ENCODE measurements around the gene ANXA11.
A peak's percentile ranks its signal among the peaks of the same experiment; 100 is the strongest.
"Not testable (repeated sequence)": the region's sequence is repeated elsewhere in the genome, so short reads cannot be mapped to it uniquely, and the experiment has no call there.

The ANXA11 gene

DNA sequence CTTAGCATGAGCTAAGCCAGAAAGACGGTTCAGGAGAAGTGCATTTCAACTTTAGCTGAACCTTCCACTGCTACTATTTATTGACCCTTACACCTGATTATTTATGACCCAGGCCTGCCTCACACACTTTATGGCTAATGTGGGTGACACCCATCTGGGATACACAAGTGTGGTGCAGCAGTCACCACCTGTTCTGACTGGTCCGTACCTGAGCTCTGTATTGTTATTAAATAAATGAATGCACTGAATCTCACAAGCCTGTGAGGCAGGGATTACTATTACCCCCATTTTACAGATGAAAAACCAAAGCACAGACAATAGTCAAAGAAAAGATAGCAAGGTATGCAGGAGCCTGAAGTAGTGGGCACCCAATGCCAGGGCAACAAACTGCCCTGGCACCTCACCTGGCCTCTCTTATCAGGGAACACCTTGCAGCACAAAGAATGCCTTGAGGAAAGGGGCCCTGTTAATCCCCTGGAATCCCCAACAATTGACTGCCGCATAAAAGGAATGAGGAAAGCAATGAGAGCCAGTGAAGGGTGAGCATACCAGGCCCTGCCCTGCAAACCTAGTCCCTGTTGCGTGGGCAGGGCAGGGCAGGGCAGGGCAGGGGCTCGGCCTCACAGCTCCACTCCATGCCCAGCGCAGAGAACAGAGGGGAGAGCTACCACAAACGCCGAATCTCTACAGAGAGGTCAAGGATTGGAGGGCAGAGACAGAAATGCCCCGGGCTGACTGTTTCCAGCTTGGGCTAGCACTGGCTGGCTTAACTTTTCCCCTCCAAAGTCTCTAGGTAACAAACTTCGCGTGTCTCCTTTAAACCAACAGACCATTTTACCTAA lies 1.3 kb downstream of the ANXA11 start:
- FAIRE-seq (no peak), DNase-seq (ENCODE audit: insufficient read length, low spot score) (no peak)
- TF ChIP-seq, protein P1, sequence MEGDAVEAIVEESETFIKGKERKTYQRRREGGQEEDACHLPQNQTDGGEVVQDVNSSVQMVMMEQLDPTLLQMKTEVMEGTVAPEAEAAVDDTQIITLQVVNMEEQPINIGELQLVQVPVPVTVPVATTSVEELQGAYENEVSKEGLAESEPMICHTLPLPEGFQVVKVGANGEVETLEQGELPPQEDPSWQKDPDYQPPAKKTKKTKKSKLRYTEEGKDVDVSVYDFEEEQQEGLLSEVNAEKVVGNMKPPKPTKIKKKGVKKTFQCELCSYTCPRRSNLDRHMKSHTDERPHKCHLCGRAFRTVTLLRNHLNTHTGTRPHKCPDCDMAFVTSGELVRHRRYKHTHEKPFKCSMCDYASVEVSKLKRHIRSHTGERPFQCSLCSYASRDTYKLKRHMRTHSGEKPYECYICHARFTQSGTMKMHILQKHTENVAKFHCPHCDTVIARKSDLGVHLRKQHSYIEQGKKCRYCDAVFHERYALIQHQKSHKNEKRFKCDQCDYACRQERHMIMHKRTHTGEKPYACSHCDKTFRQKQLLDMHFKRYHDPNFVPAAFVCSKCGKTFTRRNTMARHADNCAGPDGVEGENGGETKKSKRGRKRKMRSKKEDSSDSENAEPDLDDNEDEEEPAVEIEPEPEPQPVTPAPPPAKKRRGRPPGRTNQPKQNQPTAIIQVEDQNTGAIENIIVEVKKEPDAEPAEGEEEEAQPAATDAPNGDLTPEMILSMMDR (IDR thresholded peaks at IDR 0.05; ENCODE audit: insufficient read depth, missing control alignments), result no peak

DNA sequence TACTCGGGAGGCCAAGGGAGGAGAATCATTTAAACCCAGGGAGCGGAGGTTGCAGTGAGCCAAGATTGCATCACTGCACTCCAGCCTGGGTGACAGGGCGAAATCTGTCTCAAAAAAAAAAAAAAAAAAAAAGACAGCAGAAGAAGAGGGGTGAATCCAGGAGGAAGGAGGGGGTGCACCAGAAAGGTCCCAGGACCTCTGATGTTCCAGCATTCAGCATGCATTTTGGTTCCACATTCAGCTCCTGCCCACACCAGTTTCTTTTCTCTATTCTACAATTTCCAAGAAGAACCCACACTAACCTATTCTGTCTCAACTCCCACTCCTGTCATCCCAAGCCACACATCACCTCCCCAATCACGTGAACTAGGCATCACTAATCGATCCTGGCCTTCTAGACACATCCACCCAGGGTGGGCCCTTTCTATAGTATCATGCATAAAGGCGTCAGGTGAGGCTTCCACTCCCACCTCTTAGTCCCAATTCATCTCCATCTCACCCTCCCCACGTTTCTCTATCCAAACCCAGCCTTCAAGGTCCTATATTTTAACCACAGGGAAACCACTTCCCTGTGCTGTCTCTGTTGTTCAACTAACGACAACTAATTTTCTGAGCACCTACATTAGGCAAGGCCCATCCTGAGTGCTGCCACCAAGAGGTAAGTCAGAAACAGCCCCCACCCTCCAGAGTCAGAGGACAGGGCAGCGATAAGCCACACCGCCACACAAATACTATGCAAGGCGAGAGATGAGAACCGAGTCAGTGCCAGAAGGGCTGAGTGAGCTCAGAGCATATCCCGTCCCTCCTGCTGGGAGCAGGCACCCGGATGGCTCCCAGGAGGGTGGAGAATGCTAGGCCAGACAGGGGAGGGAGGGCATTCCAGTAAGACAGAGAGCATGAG lies 2.2 kb downstream of the ANXA11 start:
- TF ChIP-seq, protein P1 (IDR thresholded peaks at IDR 0.05; ENCODE audit: insufficient read depth, missing control alignments), result peak; percentile 22
- no peak for FAIRE-seq
- DNase-seq (ENCODE audit: insufficient read length, low spot score), result no peak

DNA sequence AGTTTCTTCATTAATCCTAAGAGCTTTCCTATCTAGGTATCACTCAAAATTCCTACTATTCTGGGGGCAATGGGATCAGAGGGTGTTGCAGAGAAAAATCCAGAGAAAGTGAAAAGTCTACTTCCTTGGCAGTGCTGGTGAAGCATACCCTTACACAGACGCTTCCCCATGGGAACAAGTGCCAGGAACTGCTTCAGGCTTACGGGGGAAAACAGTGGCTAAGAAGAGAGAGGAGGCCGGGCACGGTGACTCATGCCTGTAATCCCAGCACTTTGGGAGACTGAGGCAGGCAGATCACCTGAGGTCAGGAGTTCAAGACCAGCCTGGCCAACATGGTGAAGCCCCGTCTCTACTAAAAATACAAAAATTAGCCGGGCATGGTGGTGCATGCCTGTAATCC lies 2.8 kb downstream of the ANXA11 start:
- not testable (repeated sequence) for FAIRE-seq; DNase-seq (ENCODE audit: insufficient read length, low spot score)

DNA sequence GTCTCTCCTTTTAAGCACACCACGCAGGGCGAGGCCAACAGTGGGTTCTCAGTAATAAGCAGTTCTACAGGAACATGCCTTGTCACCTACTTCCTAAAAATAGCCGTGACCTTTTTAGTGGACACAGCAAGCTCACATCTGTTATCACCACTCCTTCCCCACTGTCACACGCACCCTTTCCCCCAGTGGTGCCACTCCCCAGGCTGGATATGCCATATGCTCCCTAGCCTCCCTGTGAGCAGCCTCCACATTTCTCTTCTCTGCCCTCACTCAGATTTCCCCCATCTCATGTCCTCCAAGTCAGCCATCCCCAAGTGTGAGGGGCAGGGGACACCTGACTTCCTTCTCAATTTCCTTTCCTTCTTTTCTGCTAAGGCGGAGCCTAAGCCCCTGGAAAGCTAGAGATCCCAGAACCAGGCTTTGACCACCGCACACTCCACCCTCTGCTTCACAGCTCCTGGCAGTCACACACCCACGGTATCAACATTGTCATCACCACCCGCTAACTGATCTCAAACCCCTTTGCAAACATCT lies 3.7 kb downstream of the ANXA11 start:
- DNase-seq (ENCODE audit: insufficient read length, low spot score) (no peak), FAIRE-seq (no peak)
- TF ChIP-seq, protein P1 (IDR thresholded peaks at IDR 0.05; ENCODE audit: insufficient read depth, missing control alignments), result no peak

DNA sequence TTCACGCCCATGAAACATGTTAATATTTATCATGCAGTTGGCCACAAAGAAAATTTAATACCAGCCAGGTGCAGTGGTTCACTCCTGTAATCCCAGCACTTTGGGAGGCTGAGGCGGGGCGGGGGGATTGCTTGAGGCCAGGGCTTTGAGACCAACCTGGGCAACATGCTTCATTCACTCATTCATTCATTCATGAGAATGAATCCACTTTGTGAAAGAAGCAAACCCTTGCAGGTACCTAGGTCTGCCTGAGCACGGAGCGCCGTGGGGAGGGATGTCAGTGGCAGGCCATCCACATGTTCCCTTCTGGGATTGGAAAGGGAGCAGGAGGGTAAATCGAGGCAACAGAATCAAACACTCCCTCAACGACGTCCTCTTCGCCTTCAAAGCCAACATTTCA lies 4.7 kb downstream of the ANXA11 start:
- DNase-seq (ENCODE audit: insufficient read length, low spot score) (no peak), FAIRE-seq (no peak)
- TF ChIP-seq, protein P1 (IDR thresholded peaks at IDR 0.05; ENCODE audit: insufficient read depth, missing control alignments), result no peak

DNA sequence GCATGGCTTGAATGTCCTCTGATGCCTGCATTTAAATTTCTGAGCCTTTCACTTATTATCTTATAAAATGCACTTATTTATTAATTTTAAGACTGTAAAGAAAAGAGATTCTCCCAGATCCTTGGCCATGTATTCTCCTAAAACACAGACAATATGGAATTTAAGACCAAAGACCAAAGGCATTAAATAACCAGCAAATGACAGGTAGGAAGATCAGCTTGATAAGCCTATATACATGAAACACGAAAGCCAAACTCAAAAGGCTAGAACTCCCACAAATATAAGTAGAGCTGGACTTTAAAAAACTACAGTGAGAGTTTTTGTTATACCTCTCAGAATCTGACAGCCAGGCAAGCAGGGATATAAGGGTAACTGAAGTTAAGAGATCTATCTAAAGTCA lies 5.1 kb downstream of the ANXA11 start:
- TF ChIP-seq, protein P1 (IDR thresholded peaks at IDR 0.05; ENCODE audit: insufficient read depth, missing control alignments), result no peak
- no peak for DNase-seq (ENCODE audit: insufficient read length, low spot score)
- no peak for FAIRE-seq

DNA sequence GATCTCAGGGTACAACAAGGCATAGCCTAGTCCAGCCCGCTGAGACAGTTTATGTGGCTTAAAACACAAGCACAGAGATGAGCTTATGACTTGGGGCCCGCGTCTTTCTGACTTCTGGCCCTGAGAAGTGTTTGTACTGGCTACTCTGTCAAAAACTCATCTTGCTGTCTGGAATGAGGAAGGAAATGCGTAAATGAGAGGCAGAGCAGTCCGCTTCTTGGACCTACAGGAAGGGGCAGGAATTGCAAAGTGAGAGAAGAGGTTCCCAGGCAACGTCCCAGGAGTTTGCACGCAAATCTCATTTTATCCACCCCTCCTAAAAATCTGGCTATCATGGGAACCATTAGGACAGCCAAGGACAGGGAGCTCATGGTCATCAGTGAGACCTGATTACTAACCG lies 5.5 kb downstream of the ANXA11 start:
- FAIRE-seq, result no peak
- TF ChIP-seq, protein P1 (IDR thresholded peaks at IDR 0.05; ENCODE audit: insufficient read depth, missing control alignments), result no peak
- no peak for DNase-seq (ENCODE audit: insufficient read length, low spot score)
